Epithelial cell of esophagus (primary cell): Measurements from ENCODE around the gene RLIM.

ENCODE experiments used
- DNase-seq: peaks from one replicate; pipeline ENCODE4 v3.0.0; 2010; ENCODE audit warnings: low read depth
- H3K4me3 ChIP-seq: 2 replicates; pipeline ENCODE4 v1.5.1; 2011; ENCODE audit warnings: mild to moderate bottlenecking, low read length, control low read depth
- CTCF ChIP-seq: IDR thresholded peaks from 2 replicates; pipeline ENCODE4 v1.5.1; 2011; ENCODE audit warnings: low read depth, mild to moderate bottlenecking, low read length, control low read depth, inconsistent platforms; ENCODE audit not compliant: insufficient read depth; ENCODE audit errors: missing control alignments

Gene RLIM

GRCh38 chrX:74551934-74552333, 62.5 kb downstream of the RLIM start:
- DNase-seq: no peak
- TF ChIP-seq CTCF: no peak
- H3K4me3 ChIP-seq: no peak overlapping the region

GRCh38 chrX:74550295-74550802, 64.1 kb downstream of the RLIM start:
- H3K4me3 ChIP-seq: no peak overlapping the region
- TF ChIP-seq CTCF: peak; percentile 86
- peak; percentile 67 for DNase-seq

GRCh38 chrX:74546984-74547383, 67.4 kb downstream of the RLIM start:
- H3K4me3 ChIP-seq: no peak overlapping the region
- no peak for TF ChIP-seq CTCF
- DNase-seq: no peak

GRCh38 chrX:74545880-74546523, 68.4 kb downstream of the RLIM start:
- DNase-seq: no peak
- H3K4me3 ChIP-seq: no peak overlapping the region
- TF ChIP-seq CTCF: no peak

- no peak overlapping the region for H3K4me3 ChIP-seq
- TF ChIP-seq CTCF: no peak
- peak; percentile 36 for DNase-seq
Observed at GRCh38 chrX:74540635-74541249, 73.7 kb downstream of the RLIM start.

GRCh38 chrX:74536832-74537371, 77.5 kb downstream of the RLIM start:
- TF ChIP-seq CTCF: no peak
- DNase-seq: no peak
- H3K4me3 ChIP-seq: peak overlapping the region; percentile 36
